HUDEP-2 (cell line): ENCODE results near the gene OTOGL.
"Not testable (repeated sequence)": the region's sequence is repeated elsewhere in the genome, so short reads cannot be mapped to it uniquely, and the experiment has no call there.

ENCODE experiments used
- DNase-seq, 76 experiments: peaks; one replicate each; lab custom pipeline; 2025; ENCODE audit not compliant: unreplicated experiment in 76 of 76; lab: John Stamatoyannopoulos, UW

The OTOGL gene

DNA sequence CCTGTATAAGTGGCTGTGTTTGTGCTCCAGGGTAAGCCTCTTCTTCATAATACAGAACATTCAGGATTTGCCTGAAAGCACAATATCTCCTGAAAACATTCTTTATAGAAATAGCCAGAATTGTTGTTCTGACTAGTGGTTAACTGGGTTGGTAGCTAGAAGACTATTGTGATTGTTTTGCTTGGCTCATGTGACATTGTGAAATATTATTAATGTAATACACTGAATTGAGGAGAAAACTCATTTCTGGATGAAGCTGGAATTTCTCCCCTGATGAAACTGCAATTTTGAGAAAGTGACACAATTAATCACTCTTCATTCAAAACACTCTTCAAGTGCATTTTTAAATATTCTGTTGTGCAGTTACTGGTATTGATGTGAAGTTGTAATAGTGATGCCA, 172.4 kb downstream of the OTOGL start:
- DNase-seq = no peak

DNA sequence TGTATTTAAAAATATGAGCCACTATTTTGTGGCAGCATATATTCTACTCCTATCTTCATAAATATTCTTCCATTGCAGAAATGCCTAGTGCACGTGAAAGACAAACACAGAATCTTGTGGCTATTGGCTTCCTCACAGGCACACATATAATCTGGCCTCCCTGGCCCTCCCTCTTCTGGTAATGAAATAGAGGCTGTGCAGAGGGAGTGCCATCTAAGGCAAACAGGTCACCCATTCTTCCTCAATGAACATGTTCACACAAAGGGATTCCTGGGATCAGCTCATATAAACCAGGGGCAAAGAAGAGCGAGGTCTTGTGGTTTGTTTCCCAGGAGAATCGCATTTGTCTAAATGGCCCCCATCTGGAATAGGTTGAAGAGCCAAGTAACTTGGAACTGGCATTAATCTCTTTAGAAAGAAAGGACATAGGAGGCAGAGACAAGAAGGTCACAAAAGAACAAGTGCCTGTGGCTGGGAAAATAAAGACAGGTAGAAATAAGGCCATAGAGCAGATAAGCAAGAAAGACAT, 173.1 kb downstream of the OTOGL start:
- DNase-seq = no peak

DNA sequence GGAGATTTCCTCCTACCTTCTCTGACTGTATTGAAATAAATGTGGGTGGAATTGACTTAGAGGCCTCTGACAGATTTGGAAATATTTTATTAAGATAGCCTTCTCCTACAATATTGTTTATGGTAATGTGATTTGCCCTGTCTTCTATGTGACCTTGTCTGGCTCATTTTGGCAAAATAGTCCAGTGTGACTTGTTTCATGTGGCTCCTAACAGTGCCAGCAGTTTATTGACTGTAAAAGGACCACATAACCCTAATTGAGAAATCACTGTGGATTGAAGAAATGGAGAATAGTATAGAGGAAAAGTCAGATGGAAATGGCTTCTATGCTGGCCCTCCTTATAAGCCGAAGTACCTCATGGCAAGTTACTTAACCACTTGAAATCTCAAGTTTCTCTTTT, 173.8 kb downstream of the OTOGL start:
- no peak for DNase-seq

DNA sequence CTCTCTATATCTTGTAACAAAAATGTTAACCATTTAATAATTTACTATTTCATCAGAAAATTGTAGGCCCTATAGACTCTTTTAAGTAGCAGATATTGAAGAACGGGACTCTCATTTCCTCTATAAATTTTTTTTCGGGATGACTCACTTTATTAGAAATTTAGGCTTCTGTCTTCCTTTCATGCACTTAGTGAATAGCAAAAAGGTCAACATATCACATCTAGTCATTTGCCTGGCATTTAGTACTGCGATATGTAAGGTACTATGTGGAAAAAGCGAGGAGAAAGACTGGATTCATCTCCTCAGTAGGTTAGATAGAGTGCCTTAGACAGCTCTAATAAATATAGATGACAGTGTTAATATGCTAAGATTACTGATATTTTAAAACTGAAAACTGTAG, 178.4 kb downstream of the OTOGL start:
- DNase-seq = no peak

DNA sequence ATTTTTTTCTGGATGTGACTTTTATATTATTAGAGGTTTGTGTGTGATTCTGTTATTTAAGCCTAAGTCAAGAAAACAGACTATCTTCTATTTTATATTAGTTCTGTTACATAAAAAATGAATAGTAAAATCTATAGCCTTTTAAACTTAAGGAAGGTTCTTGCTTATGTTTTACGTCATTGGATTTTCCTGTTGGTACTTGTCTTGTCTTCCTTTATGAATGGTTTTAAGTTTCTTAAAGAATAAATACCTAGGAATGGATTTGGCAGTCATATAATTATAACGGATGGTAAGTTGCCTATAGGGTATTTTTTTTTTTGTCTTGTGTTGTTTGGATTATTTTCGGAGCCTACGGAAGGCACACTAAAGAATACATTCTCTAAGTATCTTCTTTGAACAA, 182.9 kb downstream of the OTOGL start:
- DNase-seq = no peak

DNA sequence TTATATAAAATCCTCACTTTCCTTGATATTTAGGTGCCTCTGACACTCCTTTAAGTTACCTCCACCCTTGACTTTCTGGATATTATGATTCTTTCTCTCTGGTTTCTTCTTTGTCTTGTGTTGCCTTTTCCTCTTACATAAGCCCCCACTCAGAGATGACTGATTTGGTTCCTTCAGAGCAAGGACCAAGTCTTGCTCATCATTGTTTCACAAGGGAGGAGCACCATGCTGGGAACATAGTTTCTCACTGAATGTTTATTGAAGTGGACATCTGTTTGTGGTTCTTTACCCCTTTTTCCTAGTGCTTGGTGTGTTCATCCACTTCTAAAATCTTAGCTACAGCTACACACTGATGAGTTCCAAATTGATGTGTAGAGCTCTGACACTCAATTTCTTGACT, 183.4 kb downstream of the OTOGL start:
- no peak for DNase-seq

DNA sequence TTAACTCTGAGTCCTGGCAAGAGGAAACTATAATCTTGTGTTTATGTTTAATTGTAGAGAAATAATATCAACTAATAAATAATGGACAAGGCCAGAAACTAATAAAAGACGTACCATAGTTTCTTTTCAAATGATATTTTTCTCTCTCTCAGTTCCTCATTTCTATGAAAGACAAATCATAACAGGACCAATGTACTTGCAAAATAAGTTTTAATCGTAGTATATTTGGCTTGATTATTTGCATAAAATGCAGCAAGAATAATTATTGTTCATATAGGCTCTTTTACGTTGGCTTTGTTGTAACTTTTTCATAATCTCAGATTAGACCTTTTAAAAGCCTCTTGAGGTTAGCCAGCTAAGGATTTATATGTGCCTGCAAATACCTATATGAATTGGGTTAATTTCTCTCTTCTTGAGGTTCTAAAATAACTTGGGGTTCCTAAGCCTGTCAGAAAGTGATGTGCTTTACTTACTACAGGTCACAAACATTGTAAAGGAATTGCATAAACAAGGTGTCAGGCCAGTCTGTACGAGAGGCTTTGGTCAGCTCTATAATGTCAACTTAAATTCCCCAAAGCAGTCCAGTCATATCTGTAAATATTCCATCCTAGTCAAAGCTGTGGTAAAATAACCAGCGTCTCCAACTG, 191.9 kb downstream of the OTOGL start:
- DNase-seq = no peak

DNA sequence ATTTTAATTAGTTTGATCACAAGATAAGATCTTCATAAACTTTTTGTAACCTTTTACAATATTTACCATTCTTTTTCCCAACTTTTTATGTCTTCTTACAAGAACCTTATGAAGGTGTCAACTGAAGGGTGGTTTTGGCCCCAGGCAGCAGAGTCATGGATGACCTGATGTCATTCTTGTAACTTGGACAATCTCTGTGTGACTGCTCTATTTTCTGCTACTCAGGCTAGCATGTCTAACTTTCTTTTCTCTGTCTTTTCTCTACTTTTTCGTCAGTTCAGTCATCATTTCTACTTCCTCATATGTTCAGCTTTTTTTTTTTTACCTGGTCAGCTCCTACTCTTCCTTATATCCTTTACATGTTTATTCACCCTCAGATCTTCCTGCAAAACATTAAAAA, 194.0 kb downstream of the OTOGL start:
- no peak for DNase-seq

DNA sequence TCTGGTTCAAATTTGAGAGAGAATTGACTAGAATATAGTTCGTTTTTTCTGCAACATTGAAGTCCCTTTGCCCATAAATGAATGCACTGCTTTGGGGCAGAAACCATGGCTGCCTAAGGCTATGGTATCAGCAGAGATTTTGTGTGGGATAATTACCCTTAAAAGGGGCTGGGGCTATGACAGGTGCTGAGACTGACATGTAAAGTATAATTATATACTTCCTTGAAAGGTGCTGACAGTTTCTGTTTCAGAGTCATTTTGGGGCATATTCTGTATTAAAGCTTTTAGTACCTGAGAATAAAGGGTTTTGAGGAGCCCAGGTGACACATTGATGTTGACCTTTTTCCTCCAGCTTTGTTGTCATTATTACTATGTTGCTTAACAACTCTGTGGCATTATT, 194.4 kb downstream of the OTOGL start:
- no peak for DNase-seq

DNA sequence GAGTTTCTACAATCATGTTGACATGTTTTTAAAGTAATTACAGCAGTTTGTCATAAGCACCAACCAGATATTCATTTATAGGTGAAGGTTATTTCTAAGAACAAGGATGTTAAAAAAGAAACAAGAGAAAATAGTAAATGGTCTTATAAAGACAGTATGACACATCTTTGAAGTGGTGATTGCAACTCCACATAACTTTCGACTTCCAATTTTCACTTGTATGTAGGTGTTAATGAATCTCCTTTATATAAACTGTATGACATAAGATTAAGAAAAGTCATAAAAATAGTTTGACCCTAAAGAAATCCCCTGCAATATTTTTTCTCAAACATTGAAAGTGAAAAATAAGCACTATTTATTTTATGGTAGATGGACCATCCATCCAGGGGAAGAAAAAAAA, 199.9 kb downstream of the OTOGL start:
- DNase-seq = no peak

DNA sequence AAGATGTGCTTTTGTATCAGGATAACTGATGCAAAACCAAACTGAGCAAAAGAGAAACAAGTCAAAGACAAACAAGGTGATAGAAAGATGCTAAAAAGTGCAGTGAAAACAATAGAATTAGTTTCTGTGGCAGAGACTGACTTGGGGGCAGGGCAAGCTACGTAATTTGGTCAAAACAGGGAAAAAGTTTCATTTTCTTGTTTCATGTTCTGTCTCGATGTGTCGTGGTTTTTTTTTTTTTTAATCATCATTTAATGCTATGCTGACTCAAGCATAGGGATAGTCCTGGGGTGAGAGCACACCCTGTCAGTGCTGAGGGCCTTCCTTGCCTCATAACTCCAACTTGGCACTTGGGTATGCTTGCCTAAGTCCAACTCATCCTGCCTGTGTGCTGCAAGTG, 200.6 kb downstream of the OTOGL start:
- DNase-seq = no peak

DNA sequence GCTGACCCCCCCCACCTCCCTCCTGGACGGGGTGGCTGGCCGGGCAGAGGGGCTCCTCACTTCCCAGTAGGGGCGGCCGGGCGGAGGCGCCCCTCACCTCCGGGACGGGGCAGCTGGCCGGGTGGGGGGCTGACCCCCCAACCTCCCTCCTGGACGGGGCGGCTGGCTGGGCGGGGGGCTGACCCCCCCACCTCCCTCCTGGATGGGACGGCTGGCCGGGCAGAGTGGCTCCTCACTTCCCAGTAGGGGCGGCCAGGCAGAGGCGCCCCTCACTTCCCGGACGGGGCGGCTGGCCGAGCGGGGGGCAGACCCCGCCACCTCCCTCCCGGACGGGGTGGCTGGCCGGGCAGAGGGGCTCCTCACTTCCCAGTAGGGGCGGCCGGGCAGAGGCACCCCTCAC, 208.1 kb downstream of the OTOGL start:
- DNase-seq = not testable (repeated sequence)

DNA sequence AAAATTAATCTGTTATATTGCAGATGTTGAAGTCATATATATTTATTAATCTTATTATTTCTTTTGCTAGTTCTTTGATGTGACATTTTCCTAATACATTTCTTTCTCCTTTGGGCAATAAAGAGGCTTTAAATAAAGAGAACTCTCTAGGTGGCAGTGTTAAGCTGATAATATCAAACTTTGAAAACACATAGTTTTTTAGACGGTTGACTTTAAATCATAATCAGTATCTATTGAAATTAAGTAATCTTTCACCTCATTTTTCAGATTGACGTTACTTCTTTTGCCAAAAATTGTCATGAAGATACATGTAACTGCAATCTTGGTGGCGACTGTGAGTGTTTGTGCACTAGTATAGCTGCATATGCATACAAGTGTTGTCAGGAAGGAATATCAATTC, 213.9 kb downstream of the OTOGL start:
- DNase-seq = no peak

DNA sequence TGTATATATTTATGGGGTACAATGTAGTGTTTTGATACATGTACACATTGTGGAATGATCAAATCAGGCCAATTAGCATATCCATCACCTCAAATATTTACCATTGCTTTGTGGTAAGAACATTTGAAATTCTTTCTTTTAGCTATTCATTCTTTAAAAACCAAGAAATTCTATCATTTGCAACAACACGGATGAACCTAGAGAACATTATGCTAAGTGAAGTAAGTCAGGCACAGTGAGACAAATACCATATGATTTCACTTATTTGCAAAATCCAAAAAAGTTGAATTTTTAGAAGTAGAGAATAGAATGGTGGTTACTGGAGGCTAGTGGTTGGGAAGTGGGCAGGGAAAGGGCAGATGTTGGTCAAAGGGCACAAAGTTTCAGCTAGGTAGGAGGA, 215.4 kb downstream of the OTOGL start:
- no peak for DNase-seq

DNA sequence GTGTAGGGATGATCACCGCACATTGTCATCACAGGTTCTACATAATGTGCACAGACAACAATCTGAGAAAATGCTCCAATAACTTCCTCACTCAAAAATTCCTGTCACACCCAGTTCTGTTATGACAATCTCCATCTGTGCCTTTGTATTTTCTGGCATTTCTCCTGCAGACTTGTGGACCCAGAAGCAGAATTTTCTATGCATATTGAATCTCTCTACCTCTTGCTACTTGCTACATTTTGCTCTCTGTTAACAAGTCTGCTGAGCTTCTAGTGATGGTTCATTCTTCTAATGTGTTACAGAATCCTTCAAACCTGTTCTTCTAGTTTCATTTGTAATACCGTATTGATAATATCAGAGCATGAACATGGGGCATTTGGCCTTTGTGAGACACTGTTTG, 216.9 kb downstream of the OTOGL start:
- no peak for DNase-seq

DNA sequence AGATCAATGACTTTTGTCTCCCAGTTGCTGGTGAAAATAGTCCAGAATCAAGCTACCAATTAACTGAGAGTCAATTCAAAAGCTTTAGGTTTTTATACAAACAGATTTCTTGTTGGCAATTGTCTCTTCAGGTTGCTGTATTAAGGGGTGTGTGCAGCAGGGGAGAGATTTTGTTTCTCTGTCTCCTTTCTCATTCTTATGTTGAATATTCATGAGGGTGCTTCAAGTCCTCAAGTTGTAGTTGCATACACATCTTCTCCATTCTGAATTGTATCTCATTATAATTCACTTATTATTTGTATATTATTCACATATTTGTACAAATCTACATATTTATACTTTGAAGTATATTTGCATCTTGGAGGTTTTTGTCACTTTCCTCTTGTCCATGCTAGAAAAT, 218.0 kb downstream of the OTOGL start:
- DNase-seq = no peak

DNA sequence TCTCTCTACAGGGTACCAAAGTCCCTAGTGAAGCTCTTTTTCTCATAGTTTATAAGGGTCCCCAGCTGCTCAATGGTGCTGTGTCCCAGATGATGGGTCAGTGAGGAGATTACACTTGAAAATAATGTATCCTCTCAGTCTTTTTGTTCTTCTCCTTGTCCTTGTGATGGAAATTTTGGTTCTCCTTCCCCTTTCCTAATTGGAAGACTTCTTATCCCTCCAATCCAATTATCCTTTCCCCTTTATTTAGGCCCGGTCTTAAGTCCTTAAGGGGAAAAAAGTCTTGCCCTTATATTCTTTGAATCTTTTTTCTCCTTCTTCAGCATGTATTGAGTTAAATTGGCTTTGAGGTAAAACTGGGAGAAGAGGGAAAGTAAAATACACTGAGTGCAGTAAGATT, 218.6 kb downstream of the OTOGL start:
- DNase-seq = no peak

DNA sequence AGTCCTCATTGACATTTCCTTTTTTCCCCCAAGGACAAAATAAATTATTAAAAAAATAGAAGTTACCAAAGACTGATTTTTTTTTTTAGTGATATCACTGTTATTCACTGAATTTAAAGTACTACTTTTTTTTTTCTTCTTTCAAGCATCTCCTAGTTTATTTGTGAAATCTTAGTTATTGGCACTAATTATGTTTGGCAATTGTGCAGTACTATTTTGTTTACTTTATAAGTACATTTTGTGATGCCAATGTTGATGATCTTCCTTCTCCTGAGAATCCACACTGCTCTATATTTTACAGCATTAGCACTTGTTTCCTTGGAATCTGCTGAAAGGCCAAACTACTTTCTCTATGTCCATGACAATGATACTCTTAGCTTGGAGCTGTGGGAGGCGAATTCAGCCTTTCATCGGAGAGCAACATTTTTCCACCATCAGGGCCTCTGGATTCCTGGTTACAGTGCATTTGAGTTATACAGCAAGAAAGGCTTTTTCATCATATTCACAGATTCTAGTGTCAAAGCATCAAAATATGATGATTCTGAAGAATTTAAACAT, 220.9 kb downstream of the OTOGL start:
- no peak for DNase-seq

DNA sequence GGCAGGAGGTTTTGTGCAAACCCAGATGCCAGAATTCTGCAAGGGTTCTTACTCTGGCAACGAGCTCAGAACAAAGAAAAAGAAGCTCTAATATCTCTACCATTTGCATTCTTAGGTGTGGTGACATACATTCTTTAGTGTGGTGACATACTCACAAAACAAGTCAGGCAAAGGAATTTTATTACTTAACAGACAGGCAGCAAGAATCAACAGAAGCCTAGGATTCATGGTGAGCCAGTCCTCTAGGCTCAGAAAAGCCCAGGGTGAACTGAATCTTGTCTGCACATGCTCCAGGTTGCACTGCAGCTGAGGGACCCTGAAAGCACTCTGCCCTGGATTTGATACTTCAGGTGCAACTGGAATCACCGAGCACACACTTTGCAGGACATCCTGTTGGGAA, 222.3 kb downstream of the OTOGL start:
- no peak for DNase-seq

DNA sequence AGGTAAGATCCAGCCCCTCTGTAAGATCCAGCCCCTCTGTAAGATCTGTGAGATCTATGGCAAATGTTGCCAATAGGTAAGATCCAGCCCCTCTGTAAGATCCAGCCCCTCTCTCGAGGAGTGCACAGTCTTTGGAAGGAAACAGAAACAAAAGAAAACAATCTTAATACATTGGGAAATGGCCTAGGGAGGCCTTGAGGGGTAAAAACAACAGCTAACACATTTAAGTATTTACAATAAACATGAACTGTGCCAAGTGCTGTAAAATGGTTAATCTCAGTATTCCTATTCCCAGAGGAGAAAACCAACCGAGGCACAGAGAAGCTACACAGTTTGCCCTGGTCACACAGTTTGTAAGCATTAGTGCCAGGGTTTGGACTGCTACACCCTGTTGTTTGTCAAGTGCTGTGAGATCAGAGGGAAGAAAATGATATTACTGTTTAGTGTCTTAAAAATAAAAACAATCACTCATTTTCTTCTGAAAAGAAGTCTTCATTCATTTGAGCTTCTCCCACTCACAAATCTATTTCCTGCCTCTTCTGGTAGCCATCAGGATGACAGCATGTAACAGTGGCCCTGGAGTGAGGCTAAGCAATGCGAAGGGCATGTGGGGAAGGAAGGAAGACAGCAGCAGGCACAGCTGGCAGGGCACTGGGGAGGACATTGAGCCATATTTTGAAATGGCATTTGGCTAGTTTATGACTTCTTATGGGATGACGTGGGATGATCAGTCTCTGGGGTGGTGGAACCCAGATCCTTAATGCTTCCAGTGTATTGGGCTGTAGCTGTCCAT, 226.0 kb downstream of the OTOGL start:
- DNase-seq = no peak

DNA sequence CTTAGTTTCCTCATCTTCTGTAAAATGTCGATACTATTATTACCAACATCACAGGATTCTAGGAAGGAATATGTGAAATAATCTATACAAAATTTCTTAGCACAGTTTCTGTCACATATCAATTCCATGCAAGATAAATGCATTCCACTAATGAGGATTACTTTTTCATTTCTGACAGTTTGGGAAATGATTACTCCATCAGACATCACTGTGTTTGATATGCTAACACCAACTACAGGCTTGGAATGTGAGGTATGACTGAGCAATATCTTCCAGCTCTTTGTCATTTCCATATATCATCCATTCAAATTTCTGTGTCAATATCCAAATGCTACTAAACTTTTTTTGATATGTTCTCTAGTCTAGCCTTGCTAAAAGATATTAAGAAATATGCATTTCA, 233.5 kb downstream of the OTOGL start:
- DNase-seq = no peak

DNA sequence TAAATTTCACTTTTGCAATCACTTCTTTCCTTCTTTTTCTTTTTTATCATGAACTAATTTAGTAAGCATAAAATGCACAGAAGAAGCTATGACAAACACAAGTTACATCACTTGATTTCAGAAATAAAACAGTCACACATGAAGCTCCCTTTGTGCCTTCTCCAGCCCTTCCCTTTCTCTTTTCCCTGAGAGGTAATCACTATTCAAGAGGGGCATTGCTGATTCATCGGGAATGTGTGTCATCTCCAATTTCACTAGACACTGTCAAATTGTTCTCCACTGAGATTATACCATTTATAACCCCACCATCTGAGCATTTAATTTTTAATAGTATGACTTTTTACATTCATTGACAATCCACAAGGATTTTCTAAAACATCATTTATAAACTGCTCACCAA, 253.1 kb downstream of the OTOGL start:
- no peak for DNase-seq
